Uterus (tissue), 2 donors: ENCODE results near the gene PLPP7.

Experiments used
- CTCF ChIP-seq, 4 experiments: fragments of 200-600 bp in 2 of 4; fragments of 450-650 bp in 2 of 4; sonication (generic) in 2 of 4; IDR thresholded peaks; one replicate each; pipeline ENCODE4 v1.5.1; 2016 to 2019; ENCODE audit warnings: antibody characterized with exemption in 4 of 4, mild to moderate bottlenecking in 2 of 4, moderate library complexity in 1 of 4
- POLR2A ChIP-seq, 2 donors: fragments of 450-650 bp; IDR thresholded peaks; one replicate each; pipeline ENCODE4 v1.6.1; 2016; ENCODE audit warnings: antibody characterized with exemption in 2 of 2, mild to moderate bottlenecking in 1 of 2, moderate library complexity in 1 of 2

GRCh38 chr9:131358556-131358955 is 69.0 kb downstream of the PLPP7 start:
- no peak for TF ChIP-seq POLR2A (IDR thresholded peaks at IDR 0.05)
- TF ChIP-seq CTCF (IDR thresholded peaks at IDR 0.05): no peak
